DND-41 (cell line): ENCODE measurements around the gene KCNAB3.

Experiments used
- ATAC-seq: fragments of 200-7000 bp; cut with Tn5 transposase; 3 replicates; pipeline ENCODE4 v1.9.1; 2021; ENCODE audit warnings: low read depth; ENCODE audit not compliant: insufficient read depth
- DNase-seq: peaks from one replicate; pipeline ENCODE4 v3.0.0-alpha.2; 2020
- H2AFZ ChIP-seq: 2 replicates; pipeline ENCODE4 v1.6.0; 2012; ENCODE audit warnings: low read depth, low read length
- H3K27ac ChIP-seq: 2 replicates; pipeline ENCODE4 v1.5.1; 2012; ENCODE audit warnings: low read length, inconsistent platforms
- H3K27me3 ChIP-seq: fragments of 200-600 bp; sonication (generic); 2 replicates; pipeline ENCODE4 v1.6.0; 2012; ENCODE audit warnings: low read length, mild to moderate bottlenecking, inconsistent platforms; ENCODE audit not compliant: insufficient read depth, poor library complexity
- H3K36me3 ChIP-seq: 2 replicates; pipeline ENCODE4 v1.5.1; 2012; ENCODE audit warnings: low read length, inconsistent platforms; ENCODE audit not compliant: insufficient read depth
- H3K4me1 ChIP-seq: 2 replicates; pipeline ENCODE4 v1.5.1; 2012; ENCODE audit warnings: mild to moderate bottlenecking, low read length; ENCODE audit not compliant: insufficient read depth
- H3K4me2 ChIP-seq: 2 replicates; pipeline ENCODE4 v1.6.0; 2012; ENCODE audit warnings: mild to moderate bottlenecking, moderate library complexity, low read length, inconsistent platforms; ENCODE audit not compliant: insufficient read depth
- H3K4me3 ChIP-seq, 2 experiments: fragments of 200-600 bp in 1 of 2; shearing (Covaris generic) in 1 of 2; 2 replicates each; pipeline ENCODE4 v1.5.1; 2012 to 2016; ENCODE audit warnings: inconsistent platforms in 2 of 2, low read length in 2 of 2, mild to moderate bottlenecking in 2 of 2, low read depth in 1 of 2, moderate library complexity in 1 of 2
- H3K79me2 ChIP-seq: 2 replicates; pipeline ENCODE4 v1.6.0; 2012; ENCODE audit warnings: low read length, inconsistent platforms; ENCODE audit not compliant: insufficient read depth
- H3K9ac ChIP-seq: 2 replicates; pipeline ENCODE4 v1.6.0; 2012; ENCODE audit warnings: low read depth, mild to moderate bottlenecking, inconsistent platforms, low read length, moderate library complexity
- H3K9me3 ChIP-seq: 2 replicates; pipeline ENCODE4 v1.5.1; 2012; ENCODE audit warnings: low read length, moderate library complexity, mild to moderate bottlenecking, inconsistent platforms; ENCODE audit not compliant: insufficient read depth, severe bottlenecking
- H4K20me1 ChIP-seq: 2 replicates; pipeline ENCODE4 v1.6.0; 2012; ENCODE audit warnings: low read length; ENCODE audit not compliant: insufficient read depth
- EZH2 ChIP-seq: IDR thresholded peaks from 3 replicates; pipeline ENCODE4 v1.6.1; 2012; ENCODE audit warnings: borderline replicate concordance, low read depth, mild to moderate bottlenecking, moderate library complexity, low read length, inconsistent platforms; ENCODE audit not compliant: severe bottlenecking
- TF ChIP-seq, protein P1 (sequence below): IDR thresholded peaks from 2 replicates; pipeline ENCODE4 v1.5.1; 2012; ENCODE audit warnings: borderline replicate concordance, low read length, moderate library complexity, mild to moderate bottlenecking; ENCODE audit not compliant: poor library complexity, severe bottlenecking; ENCODE audit errors: extremely low read depth

The KCNAB3 gene

DNA sequence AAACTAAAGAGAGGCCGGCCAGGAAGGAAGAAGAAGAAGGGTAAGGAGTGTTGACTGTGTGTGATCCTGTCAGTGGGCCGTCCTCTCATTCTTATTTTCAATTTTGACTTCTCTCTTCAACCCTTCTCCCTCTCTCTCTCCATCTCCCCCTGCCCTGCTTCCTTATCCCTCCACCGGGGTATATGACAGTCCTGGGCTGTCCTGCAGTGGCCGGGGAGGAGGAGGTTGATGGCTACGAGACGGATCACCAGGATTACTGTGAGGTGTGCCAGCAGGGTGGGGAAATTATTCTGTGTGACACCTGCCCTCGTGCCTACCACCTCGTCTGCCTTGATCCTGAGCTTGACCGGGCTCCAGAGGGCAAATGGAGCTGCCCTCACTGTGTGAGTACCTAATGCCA, 35.4 kb downstream of the KCNAB3 start:
- no peaks in the 10 kb centered on the region for H3K9me3 ChIP-seq
- peaks cover 1% of the 10 kb centered on the region; the same call in 1 of the 2 replicates for H3K79me2 ChIP-seq
- no peak overlapping the region for H3K4me3 ChIP-seq
- H4K20me1 ChIP-seq, result no peaks in the 10 kb centered on the region
- TF ChIP-seq, protein P1, sequence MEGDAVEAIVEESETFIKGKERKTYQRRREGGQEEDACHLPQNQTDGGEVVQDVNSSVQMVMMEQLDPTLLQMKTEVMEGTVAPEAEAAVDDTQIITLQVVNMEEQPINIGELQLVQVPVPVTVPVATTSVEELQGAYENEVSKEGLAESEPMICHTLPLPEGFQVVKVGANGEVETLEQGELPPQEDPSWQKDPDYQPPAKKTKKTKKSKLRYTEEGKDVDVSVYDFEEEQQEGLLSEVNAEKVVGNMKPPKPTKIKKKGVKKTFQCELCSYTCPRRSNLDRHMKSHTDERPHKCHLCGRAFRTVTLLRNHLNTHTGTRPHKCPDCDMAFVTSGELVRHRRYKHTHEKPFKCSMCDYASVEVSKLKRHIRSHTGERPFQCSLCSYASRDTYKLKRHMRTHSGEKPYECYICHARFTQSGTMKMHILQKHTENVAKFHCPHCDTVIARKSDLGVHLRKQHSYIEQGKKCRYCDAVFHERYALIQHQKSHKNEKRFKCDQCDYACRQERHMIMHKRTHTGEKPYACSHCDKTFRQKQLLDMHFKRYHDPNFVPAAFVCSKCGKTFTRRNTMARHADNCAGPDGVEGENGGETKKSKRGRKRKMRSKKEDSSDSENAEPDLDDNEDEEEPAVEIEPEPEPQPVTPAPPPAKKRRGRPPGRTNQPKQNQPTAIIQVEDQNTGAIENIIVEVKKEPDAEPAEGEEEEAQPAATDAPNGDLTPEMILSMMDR, result no peak
- TF ChIP-seq EZH2, result no peak
- no peaks in the 10 kb centered on the region for H3K4me1 ChIP-seq
- ATAC-seq, result no peak
- H3K27ac ChIP-seq, result no peak overlapping the region
- H3K36me3 ChIP-seq, result peaks cover 85% of the 10 kb centered on the region
- H3K4me2 ChIP-seq, result no peak overlapping the region
- DNase-seq, result no peak
- H3K9ac ChIP-seq, result no peak overlapping the region
- H3K27me3 ChIP-seq, result no peaks in the 10 kb centered on the region
- H2AFZ ChIP-seq, result no peak overlapping the region

DNA sequence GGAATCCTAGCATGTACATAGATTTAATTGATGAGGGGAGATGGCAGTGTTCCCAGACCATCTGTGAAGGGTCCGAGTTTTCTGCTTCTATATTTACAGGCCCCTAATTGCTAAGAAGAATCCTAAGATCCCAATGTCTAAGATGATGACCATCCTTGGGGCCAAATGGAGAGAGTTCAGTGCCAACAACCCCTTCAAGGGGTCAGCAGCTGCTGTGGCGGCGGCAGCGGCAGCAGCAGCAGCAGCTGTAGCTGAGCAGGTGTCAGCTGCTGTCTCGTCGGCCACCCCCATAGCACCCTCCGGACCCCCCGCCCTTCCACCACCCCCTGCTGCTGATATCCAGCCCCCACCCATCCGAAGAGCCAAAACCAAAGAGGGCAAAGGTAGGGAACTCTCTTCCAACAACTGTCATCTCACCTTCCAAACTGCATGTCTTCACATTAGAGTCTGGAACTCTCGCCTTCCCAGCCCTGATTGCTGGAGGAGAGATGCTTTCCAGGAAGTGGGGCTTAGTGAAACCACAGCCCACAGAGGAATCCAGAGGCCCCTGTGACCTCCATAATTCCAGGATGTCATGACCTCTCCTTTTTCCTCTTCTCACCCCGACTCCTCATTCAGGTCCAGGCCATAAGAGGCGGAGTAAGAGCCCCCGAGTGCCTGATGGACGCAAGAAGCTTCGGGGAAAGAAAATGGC, 36.3 kb downstream of the KCNAB3 start:
- H3K79me2 ChIP-seq, result peaks cover 10% of the 10 kb centered on the region
- H3K4me1 ChIP-seq, result peaks cover 3% of the 10 kb centered on the region
- ATAC-seq (no peak), DNase-seq (no peak)
- peaks cover 8% of the 10 kb centered on the region for H4K20me1 ChIP-seq
- no peak overlapping the region for H3K4me2 ChIP-seq
- H2AFZ ChIP-seq, result no peak overlapping the region
- peaks cover 80% of the 10 kb centered on the region for H3K36me3 ChIP-seq
- H3K9ac ChIP-seq, result no peak overlapping the region
- TF ChIP-seq, protein P1, result no peak
- TF ChIP-seq EZH2, result no peak
- no peak overlapping the region for H3K27ac ChIP-seq
- H3K9me3 ChIP-seq, result no peaks in the 10 kb centered on the region
- no peak overlapping the region for H3K4me3 ChIP-seq
- no peaks in the 10 kb centered on the region for H3K27me3 ChIP-seq

DNA sequence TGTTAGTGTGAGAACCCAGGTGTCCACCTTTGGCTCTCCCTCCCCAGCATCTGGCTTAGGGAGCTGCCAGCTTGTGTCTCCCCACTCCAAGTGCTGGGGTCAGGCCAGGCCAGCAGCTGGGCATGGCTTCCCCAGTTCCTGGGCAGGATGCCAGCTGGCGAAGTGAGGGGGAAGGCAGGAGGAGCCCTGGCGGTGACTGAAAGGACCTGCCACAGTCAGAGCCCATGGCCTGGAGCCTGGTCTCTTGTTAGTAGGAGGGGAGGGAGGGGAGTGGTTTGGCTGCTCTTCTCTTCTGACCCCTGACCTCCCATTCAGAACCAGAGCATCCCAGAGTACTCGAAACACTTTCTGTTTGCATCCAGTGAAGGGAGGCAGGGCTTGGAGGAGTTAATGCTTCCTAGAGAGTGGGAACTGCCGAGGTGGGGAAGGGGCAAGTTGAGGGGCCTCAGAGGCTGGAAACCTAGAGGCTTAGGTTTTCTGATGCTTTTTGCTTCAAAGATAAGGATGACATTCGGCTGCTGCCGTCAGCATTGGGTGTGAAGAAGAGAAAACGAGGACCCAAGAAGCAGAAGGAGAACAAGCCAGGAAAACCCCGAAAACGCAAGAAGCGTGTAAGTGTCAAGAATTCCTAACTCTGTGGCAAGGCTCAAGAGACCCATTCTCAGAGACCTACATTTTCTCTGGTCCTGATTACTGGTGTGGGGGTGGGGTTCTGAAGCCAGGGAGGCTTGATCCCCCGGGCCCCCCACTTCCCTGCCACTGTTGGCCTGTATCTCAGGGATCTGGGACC, 40.3 kb downstream of the KCNAB3 start:
- TF ChIP-seq, protein P1, result no peak
- no peak for TF ChIP-seq EZH2
- H3K27ac ChIP-seq, result no peak overlapping the region
- peaks cover 34% of the 10 kb centered on the region for H3K4me1 ChIP-seq
- DNase-seq (no peak), ATAC-seq (no peak)
- peaks cover 2% of the 10 kb centered on the region for H3K27me3 ChIP-seq
- H3K79me2 ChIP-seq, result peaks cover 40% of the 10 kb centered on the region
- peaks cover 16% of the 10 kb centered on the region for H4K20me1 ChIP-seq
- no peaks in the 10 kb centered on the region for H3K9me3 ChIP-seq
- no peak overlapping the region for H2AFZ ChIP-seq
- no peak overlapping the region for H3K9ac ChIP-seq
- no peak overlapping the region for H3K4me2 ChIP-seq
- no peak overlapping the region for H3K4me3 ChIP-seq
- peaks cover 48% of the 10 kb centered on the region for H3K36me3 ChIP-seq
